Measurements from ENCODE around the gene SNRPN. TPM values are rescaled to one million over a fixed set of nuclear protein-coding genes. Genes with fewer than 3 reads are reported as not detected.

The SNRPN gene
- total and polyA plus RNA-seq, 9 of the 15 experiments (the other 6 are each of a cell fraction or from before 2014, with no cell fraction given) = 0.04 to 0.78 (median 0.23) TPM; not detected in 2

- TF ChIP-seq POLR2G (IDR thresholded peaks at IDR 0.05; ENCODE audit: low read depth, low read length) (no peak), CHD2 (IDR thresholded peaks at IDR 0.05; ENCODE audit: low read depth, low read length) (no peak), ZNF584 (CRISPR knock-in tag; IDR thresholded peaks at IDR 0.05; ENCODE audit: low read depth) (no peak)
- TF ChIP-seq, protein P1, sequence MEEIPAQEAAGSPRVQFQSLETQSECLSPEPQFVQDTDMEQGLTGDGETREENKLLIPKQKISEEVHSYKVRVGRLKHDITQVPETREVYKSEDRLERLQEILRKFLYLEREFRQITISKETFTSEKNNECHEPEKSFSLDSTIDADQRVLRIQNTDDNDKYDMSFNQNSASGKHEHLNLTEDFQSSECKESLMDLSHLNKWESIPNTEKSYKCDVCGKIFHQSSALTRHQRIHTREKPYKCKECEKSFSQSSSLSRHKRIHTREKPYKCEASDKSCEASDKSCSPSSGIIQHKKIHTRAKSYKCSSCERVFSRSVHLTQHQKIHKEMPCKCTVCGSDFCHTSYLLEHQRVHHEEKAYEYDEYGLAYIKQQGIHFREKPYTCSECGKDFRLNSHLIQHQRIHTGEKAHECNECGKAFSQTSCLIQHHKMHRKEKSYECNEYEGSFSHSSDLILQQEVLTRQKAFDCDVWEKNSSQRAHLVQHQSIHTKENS (CRISPR knock-in tag; IDR thresholded peaks at IDR 0.05) = no peak
These were observed 2.9 kb downstream of the SNRPN start (continued) for GRCh38 chr15:24957691-24958090.

DNA sequence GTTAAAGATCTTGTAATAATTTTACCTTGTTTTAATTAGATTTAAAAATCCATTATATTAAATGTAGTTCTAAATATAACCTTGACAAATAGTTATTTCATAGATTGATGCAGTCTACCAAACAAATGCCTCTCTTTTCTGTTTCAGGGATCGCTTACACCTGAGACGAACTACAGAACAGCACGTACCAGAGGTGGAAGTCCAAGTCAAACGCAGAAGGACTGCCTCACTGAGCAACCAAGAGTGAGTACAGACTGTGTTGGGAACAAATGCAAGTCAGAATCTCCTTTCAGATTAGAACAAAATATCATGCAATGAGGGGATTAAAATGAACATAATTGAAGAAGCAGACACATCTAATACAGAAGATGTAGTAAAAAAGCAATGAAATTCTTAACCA lies 7.2 kb downstream of the SNRPN start:
- ChIA-PET POLR2A (no interaction called here), CTCF (ENCODE audit: low intra/inter-chr PET ratio) (no interaction called here)
- Histone ChIP-seq H3K4me3 (no peak overlapping the region), H3K9me1 (ENCODE audit: control insufficient read depth, insufficient read depth, low read length) (no peaks in the 10 kb centered on the region), H3K79me2 (ENCODE audit: control insufficient read depth, insufficient read depth, low read length) (no peaks in the 10 kb centered on the region), H4K20me1 (replicated peaks; ENCODE audit: control insufficient read depth, insufficient read depth, low read length) (no peaks in the 10 kb centered on the region), H3K9me3 (replicated peaks; ENCODE audit: control insufficient read depth, insufficient read depth, low read depth, low read length) (no peaks in the 10 kb centered on the region), H3K36me3 (ENCODE audit: control insufficient read depth, insufficient read depth, low read length) (no peaks in the 10 kb centered on the region), H3K4me2 (ENCODE audit: insufficient read depth, low read length) (no peak overlapping the region), H3K9ac (ENCODE audit: insufficient read depth in 1 of 2, low read depth in 2 of 2, low read length in 2 of 2) (no peak overlapping the region), H3K27ac (ENCODE audit: extremely low read depth, low read depth, low read length) (no peak overlapping the region), H3K4me1 (replicated peaks in 1 of 2; ENCODE audit: control insufficient read depth in 2 of 2, insufficient read depth in 2 of 2, low read length in 2 of 2) (no peaks in the 10 kb centered on the region), H3K27me3 (ENCODE audit: control insufficient read depth in 2 of 2, insufficient read depth in 2 of 2, low read length in 2 of 2) (no peaks in the 10 kb centered on the region), H2AFZ (ENCODE audit: low read depth, low read length) (no peak overlapping the region)
- 5% methylated on average over 4 of the region's 4 CpGs for WGBS (ENCODE audit: insufficient coverage, low coverage, missing lambda C conversion rate)
- ATAC-seq (no peak), FAIRE-seq (no peak), DNase-seq (ENCODE audit: extremely low read depth in 1 of 4, low spot score in 3 of 4) (no peak)
- BruUV-seq (replicated peaks) = no TSS peak
- intact Hi-C loops (cut with micrococcal nuclease) = no loop called here
- in situ Hi-C loops (cut with MboI) = no loop called here
- TF ChIP-seq NFE2L1 (tag; IDR thresholded peaks at IDR 0.05; ENCODE audit: borderline replicate concordance, low read depth) (no peak), NFXL1 (CRISPR knock-in tag; IDR thresholded peaks at IDR 0.05) (no peak), TRIM24 (IDR thresholded peaks at IDR 0.05) (no peak), SMC3 (conservative IDR thresholded peaks at IDR 0.05; ENCODE audit: insufficient read depth, low read depth, low read length) (no peak), CREM (IDR thresholded peaks at IDR 0.05; ENCODE audit: low read depth) (no peak), TAF9B (IDR thresholded peaks at IDR 0.05; ENCODE audit: partially characterized antibody) (no peak), SAFB (IDR thresholded peaks at IDR 0.05; ENCODE audit: borderline replicate concordance, low read depth, low read length) (no peak), POU5F1 (IDR thresholded peaks at IDR 0.05; ENCODE audit: borderline replicate concordance, low read depth, low read length, partially characterized antibody) (no peak), ATF7 (IDR thresholded peaks at IDR 0.05) (no peak), RBM25 (IDR thresholded peaks at IDR 0.05; ENCODE audit: low read depth, low read length, severe bottlenecking) (no peak), ZKSCAN3 (CRISPR knock-in tag; IDR thresholded peaks at IDR 0.05) (no peak), DNMT1 (IDR thresholded peaks at IDR 0.05) (no peak), GATAD2A (IDR thresholded peaks at IDR 0.05) (no peak), RBM14 (IDR thresholded peaks at IDR 0.05; ENCODE audit: borderline replicate concordance, insufficient read depth, low read depth, low read length) (no peak), ZKSCAN1 (IDR thresholded peaks at IDR 0.05; ENCODE audit: low read depth, low read length) (no peak), NFIX (CRISPR knock-in tag; IDR thresholded peaks at IDR 0.05; ENCODE audit: low read depth) (no peak), SP2 (IDR thresholded peaks at IDR 0.05; ENCODE audit: extremely low read depth, low read depth, low read length, poor library complexity, severe bottlenecking) (no peak), DPF2 (IDR thresholded peaks at IDR 0.05) (no peak)
- TF ChIP-seq, protein P2, sequence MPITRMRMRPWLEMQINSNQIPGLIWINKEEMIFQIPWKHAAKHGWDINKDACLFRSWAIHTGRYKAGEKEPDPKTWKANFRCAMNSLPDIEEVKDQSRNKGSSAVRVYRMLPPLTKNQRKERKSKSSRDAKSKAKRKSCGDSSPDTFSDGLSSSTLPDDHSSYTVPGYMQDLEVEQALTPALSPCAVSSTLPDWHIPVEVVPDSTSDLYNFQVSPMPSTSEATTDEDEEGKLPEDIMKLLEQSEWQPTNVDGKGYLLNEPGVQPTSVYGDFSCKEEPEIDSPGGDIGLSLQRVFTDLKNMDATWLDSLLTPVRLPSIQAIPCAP (CRISPR knock-in tag; IDR thresholded peaks at IDR 0.05; ENCODE audit: borderline replicate concordance) = no peak
